ENCODE data around the gene SLC13A5. TPM values are rescaled to one million over a fixed set of nuclear protein-coding genes. Genes with fewer than 3 reads are reported as not detected.

The SLC13A5 gene
- total and polyA plus RNA-seq, 10 of the 15 experiments (the other 5 are each of a cell fraction or from before 2014, with no cell fraction given) = 0.23 TPM; not detected in 9

DNA sequence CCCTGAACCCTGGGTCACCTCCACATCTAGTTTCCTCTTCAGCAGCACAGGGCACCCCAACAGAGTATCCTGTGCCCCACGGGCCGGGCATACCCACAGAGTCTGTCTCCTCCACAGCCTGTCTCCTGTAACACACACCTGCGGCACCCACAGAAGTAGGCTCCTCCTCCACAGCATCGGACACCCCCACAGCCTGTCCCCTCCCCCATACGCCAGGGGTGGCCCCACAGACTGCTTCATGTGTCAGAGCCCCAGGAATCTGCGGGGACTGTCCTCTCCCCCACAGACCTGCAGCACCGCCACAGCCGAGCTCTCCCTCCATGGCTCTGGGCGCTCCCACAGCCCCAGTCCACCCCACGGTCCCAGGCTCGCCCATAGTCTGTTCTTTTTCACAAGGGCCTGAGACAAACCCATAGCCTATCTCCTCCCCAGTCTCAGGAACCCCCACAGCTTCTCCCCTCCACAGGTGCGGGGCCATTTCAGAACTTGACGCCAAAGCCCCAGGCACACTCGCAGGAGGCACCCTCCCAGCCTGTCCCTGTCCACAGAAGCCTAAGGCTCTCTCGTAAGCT lies 74.1 kb downstream of the SLC13A5 start:
- Histone ChIP-seq H3K4me1 (ENCODE audit: control insufficient read depth, insufficient read depth, low read length) (peaks cover 11% of the 10 kb centered on the region; the same call in 1 of the 2 replicates), H4K20me1 (ENCODE audit: control insufficient read depth, insufficient read depth) (no peaks in the 10 kb centered on the region), H3K27ac (ENCODE audit: control insufficient read depth, insufficient read depth) (peak overlapping the region; percentile 83), H3K4me2 (ENCODE audit: control insufficient read depth, insufficient read depth) (peak overlapping the region; percentile 88), H3K4me3 (peak overlapping the region; percentile 87), H3K9ac (ENCODE audit: control insufficient read depth, insufficient read depth, low read length) (peak overlapping the region; percentile 84), H3K36me3 (ENCODE audit: control insufficient read depth in 2 of 2, insufficient read depth in 2 of 2, low read length in 1 of 2) (peaks cover 0 to 12% of the 10 kb centered on the region in 2 experiments; a peak in 1 of 4 replicates), H2AFZ (ENCODE audit: control insufficient read depth, low read depth, low read length) (no peak overlapping the region), H3K27me3 (replicated peaks in 1 of 2; ENCODE audit: control insufficient read depth in 2 of 2, insufficient read depth in 2 of 2, low read length in 1 of 2) (no peaks in the 10 kb centered on the region), H3K79me2 (ENCODE audit: control insufficient read depth, insufficient read depth, low read length) (peaks cover 33% of the 10 kb centered on the region), H3K9me3 (replicated peaks; ENCODE audit: control insufficient read depth, insufficient read depth, low read length) (no peaks in the 10 kb centered on the region)
- TF ChIP-seq CREM (IDR thresholded peaks at IDR 0.05; ENCODE audit: low read depth) (no peak), DPF2 (IDR thresholded peaks at IDR 0.05) (no peak), MTA3 (IDR thresholded peaks at IDR 0.05; ENCODE audit: borderline replicate concordance, low read length) (no peak), NR2C1 (IDR thresholded peaks at IDR 0.05) (no peak), PRDM15 (CRISPR knock-in tag; IDR thresholded peaks at IDR 0.05) (no peak), SIX5 (IDR thresholded peaks at IDR 0.05; ENCODE audit: low read depth, low read length, severe bottlenecking) (no peak), CHD2 (IDR thresholded peaks at IDR 0.05; ENCODE audit: borderline replicate concordance, low read depth, low read length) (no peak)
- in situ Hi-C loops (cut with MboI) (no loop called here), intact Hi-C loops (cut with micrococcal nuclease; ENCODE audit: unreplicated experiment) (no loop called here)
- no peak for ATAC-seq
- 40% methylated on average over 15 of the region's 15 CpGs for WGBS (ENCODE audit: insufficient coverage, insufficient replicate concordance, low lambda C conversion rate, missing lambda C conversion rate)
- BruUV-seq (replicated peaks) = no TSS peak
- SMC1A ChIA-PET (ENCODE audit: uncharacterized antibody, unreplicated experiment) = no interaction called here
- RAD21 ChIA-PET (ENCODE audit: unreplicated experiment) = interaction anchor here (0.7 to 1.1 kb wide), 2 partner anchors 11 to 166 kb away, joined by 3 to 4 read pairs; no protein-coding TSS in a partner anchor
- no peak for FAIRE-seq
- POLR2A ChIA-PET = interaction anchor here (0.8 to 1.4 kb wide), 3 partner anchors 11 to 52 kb away, joined by 3 to 4 read pairs (median 3); partner anchors contain the start of genes C17orf100 and MED31
- no peak for DNase-seq (ENCODE audit: low read depth, low spot score)
- CTCF ChIA-PET = interaction anchor here (0.5 to 1.5 kb wide), 2 partner anchors 10 to 817 kb away, joined by 3 to 5 read pairs; no protein-coding TSS in a partner anchor
